NT2/D1 (cell line): Measurements from ENCODE around the gene OR10G7.

Source experiments
- DNase-seq: peaks from one replicate; pipeline ENCODE4 v3.0.0-alpha.2; 2011; ENCODE audit warnings: low read depth, low spot score
- H3K27me3 ChIP-seq: 2 replicates; pipeline ENCODE4 v1.6.0; 2011; ENCODE audit warnings: mild to moderate bottlenecking; ENCODE audit not compliant: insufficient read length, insufficient read depth
- H3K36me3 ChIP-seq: 2 replicates; pipeline ENCODE4 v1.6.1; 2011; ENCODE audit warnings: mild to moderate bottlenecking, low read length, mixed read lengths; ENCODE audit not compliant: insufficient read depth, insufficient read length
- H3K4me1 ChIP-seq: 2 replicates; pipeline ENCODE4 v1.5.1; 2011; ENCODE audit not compliant: insufficient read depth, insufficient read length
- H3K4me3 ChIP-seq: 2 replicates; pipeline ENCODE4 v1.5.1; 2011; ENCODE audit warnings: low read depth; ENCODE audit not compliant: insufficient read length
- H3K9ac ChIP-seq: 2 replicates; pipeline ENCODE4 v1.6.0; 2011; ENCODE audit warnings: low read depth; ENCODE audit not compliant: insufficient read length
- H3K9me3 ChIP-seq: 2 replicates; pipeline ENCODE4 v1.5.1; 2011; ENCODE audit warnings: mild to moderate bottlenecking, low read length; ENCODE audit not compliant: insufficient read depth
- SUZ12 ChIP-seq: IDR thresholded peaks from 2 replicates; pipeline ENCODE4 v1.6.1; 2011; ENCODE audit not compliant: insufficient read length, insufficient read depth; ENCODE audit errors: extremely low read depth
- YY1 ChIP-seq: IDR thresholded peaks from 2 replicates; pipeline ENCODE4 v1.6.1; 2011; ENCODE audit not compliant: insufficient read length, insufficient read depth
- ZNF274 ChIP-seq: IDR thresholded peaks from 2 replicates; pipeline ENCODE4 v1.6.1; 2011; ENCODE audit warnings: mild to moderate bottlenecking, low read depth, low read length

The OR10G7 gene

GRCh38 chr11:124041254-124041653 is at the start of gene OR10G7:
Gene OR10G7, minus strand, starts transcription at chr11:124041325. Its CDS starts 2,324 bp downstream, at chr11:124039001.
- Histone ChIP-seq H3K9me3 (no peaks in the 10 kb centered on the region), H3K9ac (no peak within 1 kb of the TSS), H3K4me3 (no peak within 1 kb of the TSS), H3K27me3 (no peaks in the 10 kb centered on the region), H3K4me1 (no peaks in the 10 kb centered on the region), H3K36me3 (no peaks in the 10 kb centered on the region)
- no peak for DNase-seq
- TF ChIP-seq SUZ12 (no peak), YY1 (no peak), ZNF274 (no peak)

- Histone ChIP-seq H3K9me3 (no peaks in the 10 kb centered on the region), H3K9ac (no peak overlapping the region), H3K27me3 (no peaks in the 10 kb centered on the region), H3K4me3 (no peak overlapping the region), H3K4me1 (peaks cover 2% of the 10 kb centered on the region), H3K36me3 (no peaks in the 10 kb centered on the region)
- no peak for DNase-seq
- TF ChIP-seq ZNF274 (no peak), YY1 (no peak)
Observed at GRCh38 chr11:124085997-124086846, 45.1 kb upstream of the OR10G7 start.

GRCh38 chr11:124085583-124085982 is 44.5 kb upstream of the OR10G7 start:
- TF ChIP-seq SUZ12 (no peak), ZNF274 (no peak), YY1 (no peak)
- Histone ChIP-seq H3K36me3 (no peaks in the 10 kb centered on the region), H3K9ac (no peak overlapping the region), H3K27me3 (no peaks in the 10 kb centered on the region), H3K9me3 (no peaks in the 10 kb centered on the region), H3K4me1 (peaks cover 2% of the 10 kb centered on the region), H3K4me3 (no peak overlapping the region)
- DNase-seq: no peak

- Histone ChIP-seq H3K9me3 (no peaks in the 10 kb centered on the region), H3K27me3 (no peaks in the 10 kb centered on the region), H3K9ac (no peak overlapping the region), H3K4me1 (peaks cover 2% of the 10 kb centered on the region), H3K4me3 (no peak overlapping the region), H3K36me3 (no peaks in the 10 kb centered on the region)
- no peak for DNase-seq
- TF ChIP-seq SUZ12 (no peak), ZNF274 (no peak), YY1 (no peak)
Observed at GRCh38 chr11:124082371-124082770, 41.2 kb upstream of the OR10G7 start.

GRCh38 chr11:124081483-124081882 is 40.4 kb upstream of the OR10G7 start:
- H3K4me1 ChIP-seq: peaks cover 2% of the 10 kb centered on the region
- no peaks in the 10 kb centered on the region for H3K27me3 ChIP-seq
- H3K36me3 ChIP-seq: no peaks in the 10 kb centered on the region
- no peak overlapping the region for H3K4me3 ChIP-seq
- TF ChIP-seq ZNF274: no peak
- no peaks in the 10 kb centered on the region for H3K9me3 ChIP-seq
- no peak for DNase-seq
- no peak overlapping the region for H3K9ac ChIP-seq

- Histone ChIP-seq H3K4me3 (no peak overlapping the region), H3K27me3 (no peaks in the 10 kb centered on the region), H3K4me1 (peaks cover 2% of the 10 kb centered on the region), H3K9me3 (no peaks in the 10 kb centered on the region), H3K36me3 (no peaks in the 10 kb centered on the region), H3K9ac (no peak overlapping the region)
- no peak for DNase-seq
- TF ChIP-seq YY1: no peak
- TF ChIP-seq SUZ12: no peak
Observed at GRCh38 chr11:124080327-124081001, 39.3 kb upstream of the OR10G7 start.

GRCh38 chr11:124079631-124080326 is 38.7 kb upstream of the OR10G7 start:
- no peaks in the 10 kb centered on the region for H3K9me3 ChIP-seq
- TF ChIP-seq ZNF274 (no peak), YY1 (no peak)
- H3K36me3 ChIP-seq: no peaks in the 10 kb centered on the region
- H3K4me1 ChIP-seq: no peaks in the 10 kb centered on the region
- no peak for DNase-seq
- H3K27me3 ChIP-seq: no peaks in the 10 kb centered on the region
- no peak overlapping the region for H3K4me3 ChIP-seq
- H3K9ac ChIP-seq: no peak overlapping the region
